HuH-7.5 (cell line): Measurements from ENCODE around the gene BPI.
"Not testable (repeated sequence)": the region's sequence is repeated elsewhere in the genome, so short reads cannot be mapped to it uniquely, and the experiment has no call there.

ENCODE experiments used
- DNase-seq: peaks from one replicate; pipeline ENCODE4 v3.0.0; 2011; ENCODE audit warnings: low spot score

BPI gene

DNA sequence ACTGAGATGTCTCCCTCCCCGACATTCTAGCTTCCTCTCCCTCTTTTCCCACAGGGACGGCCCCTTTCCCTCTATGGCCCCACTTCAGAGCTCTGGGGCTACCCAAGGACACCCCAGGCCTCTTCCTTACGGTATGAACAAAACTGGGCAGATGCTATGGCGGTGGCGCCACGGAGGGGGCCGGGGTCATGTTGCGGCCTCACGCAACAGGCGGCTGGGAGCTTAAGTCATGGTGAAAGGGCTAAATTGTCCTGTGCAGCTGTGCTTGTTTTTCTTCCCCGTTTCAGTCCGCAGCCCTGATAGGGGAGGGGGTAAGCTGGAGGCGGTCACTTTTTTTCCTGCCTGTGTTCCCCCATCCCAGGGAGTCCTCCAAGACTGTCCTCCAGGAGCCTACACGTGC is 25.8 kb upstream of the BPI start:
- DNase-seq: no peak

DNA sequence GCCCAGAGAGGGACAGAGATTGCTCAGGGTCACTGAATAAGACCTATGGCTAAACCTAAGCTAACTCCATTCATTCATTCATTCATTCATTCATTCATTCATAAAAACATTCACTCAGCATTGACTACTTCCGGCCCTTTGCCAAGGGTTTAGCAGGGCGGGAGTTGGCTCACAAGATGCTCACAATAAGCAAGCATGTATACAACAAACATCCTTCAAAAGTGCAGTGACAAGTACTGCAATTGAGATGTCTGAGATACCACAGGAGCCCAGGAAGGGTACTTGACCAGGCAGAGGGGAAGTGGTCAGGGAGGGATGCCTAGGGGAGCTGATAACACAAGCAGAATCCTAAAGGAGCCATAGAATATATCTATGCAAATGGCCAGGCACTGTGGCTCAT is 25.2 kb upstream of the BPI start:
- no peak for DNase-seq

DNA sequence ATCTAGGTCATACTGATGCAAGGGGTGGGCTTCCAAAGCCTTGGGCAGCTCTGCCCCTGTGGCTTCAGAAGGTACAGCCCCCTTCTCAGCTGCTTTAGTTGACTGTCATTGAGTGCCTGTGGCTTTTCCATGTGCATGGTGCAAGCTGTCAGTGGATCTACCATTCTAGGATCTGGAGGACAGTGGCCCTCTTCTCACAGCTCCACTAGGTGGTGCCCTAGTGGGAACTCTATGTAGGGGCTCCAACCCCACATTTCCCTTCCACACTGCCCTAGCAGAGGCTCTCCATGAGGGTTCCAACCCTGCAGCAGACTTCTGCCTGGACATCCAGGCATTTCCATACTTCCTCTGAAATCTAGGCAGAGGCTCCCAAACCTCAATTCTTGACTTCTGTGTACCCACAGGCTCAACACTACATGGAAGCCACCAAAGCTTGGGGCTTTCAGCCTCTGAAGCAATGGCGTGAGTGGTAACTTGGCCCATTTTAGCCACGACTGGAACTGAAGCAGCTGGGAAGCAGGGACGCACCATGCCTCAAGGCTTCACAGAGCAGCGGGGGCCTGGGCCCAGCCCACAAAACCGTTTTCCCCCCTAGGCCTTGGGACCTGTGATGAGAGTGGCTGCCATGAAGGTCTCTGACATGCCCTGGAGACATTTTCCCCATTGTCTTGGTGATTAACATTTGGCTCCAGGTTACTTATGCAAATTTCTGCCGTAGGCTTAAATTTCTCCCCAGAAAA is 22.6 kb upstream of the BPI start:
- not testable (repeated sequence) for DNase-seq

DNA sequence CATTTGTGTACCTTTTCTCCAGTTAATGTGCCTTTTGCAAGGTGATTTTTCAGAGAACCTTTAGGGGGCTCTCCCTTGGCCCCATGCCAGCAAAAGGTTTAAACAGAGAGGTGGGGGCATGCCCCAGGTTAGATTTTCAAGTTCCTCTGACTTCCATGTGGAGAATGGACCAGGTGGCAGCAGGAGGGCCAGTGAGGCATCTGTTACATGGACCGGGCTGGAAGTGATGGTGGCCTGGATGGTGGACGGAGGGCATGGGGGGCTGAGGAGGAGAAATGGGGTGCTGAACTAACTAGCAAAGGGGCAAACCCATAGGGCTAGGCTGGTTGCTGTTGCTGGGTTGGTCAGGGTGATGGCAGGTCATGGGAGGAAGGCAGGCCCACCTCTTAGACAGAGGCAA is 20.7 kb upstream of the BPI start:
- no peak for DNase-seq

DNA sequence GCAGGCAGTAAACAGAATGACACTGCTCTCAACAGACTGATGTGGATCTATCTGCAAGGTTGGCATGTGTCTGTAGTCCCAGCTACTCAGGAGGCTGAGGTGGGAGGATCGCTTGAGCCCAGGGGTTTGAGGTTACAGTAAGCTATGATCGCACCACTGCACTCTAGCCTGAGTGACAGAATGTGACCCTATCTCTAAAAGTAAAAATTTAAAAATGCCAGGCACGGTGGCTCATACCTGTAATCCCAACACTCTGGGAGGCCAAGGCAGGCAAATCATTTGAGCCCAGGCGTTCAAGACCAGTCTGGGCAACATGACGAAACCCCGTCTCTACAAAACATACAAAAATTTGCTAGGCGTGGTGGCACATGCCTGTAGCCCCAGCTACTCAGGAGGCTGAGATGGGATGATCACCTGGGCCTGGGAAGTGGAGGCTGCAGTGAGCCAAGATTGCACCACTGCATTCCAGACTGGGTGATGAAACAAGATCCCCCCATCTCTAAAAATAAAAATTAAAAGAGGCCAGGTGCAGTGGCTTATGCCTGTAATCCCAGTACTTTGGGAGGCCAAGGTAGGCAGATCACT is 19.8 kb upstream of the BPI start:
- not testable (repeated sequence) for DNase-seq

DNA sequence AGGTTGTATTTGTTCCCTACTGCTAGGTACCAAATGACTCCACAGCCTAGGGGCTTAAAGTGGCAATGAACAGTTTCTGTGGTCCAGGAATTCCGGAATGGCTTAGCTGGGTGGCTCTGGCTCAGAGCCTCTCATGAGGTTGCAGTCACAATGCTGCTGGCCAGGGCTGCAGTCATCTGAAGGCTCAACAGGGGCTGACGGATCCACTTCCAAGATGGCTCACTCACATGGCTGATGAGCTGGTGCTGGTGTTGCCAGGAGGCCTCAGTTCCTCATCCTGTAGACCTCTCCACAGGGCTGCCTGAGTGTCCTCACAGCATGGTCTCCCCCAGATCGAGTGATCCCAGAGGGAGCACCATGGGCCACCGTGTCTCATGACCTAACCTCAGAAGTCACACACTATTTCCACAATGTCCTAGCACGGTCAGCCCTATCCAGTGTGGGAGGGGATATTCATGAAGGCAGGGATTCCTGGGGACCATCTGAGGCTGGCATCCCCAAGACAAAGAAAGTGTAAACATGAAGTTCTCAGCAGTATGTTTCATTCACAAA is 19.0 kb upstream of the BPI start:
- DNase-seq: no peak

DNA sequence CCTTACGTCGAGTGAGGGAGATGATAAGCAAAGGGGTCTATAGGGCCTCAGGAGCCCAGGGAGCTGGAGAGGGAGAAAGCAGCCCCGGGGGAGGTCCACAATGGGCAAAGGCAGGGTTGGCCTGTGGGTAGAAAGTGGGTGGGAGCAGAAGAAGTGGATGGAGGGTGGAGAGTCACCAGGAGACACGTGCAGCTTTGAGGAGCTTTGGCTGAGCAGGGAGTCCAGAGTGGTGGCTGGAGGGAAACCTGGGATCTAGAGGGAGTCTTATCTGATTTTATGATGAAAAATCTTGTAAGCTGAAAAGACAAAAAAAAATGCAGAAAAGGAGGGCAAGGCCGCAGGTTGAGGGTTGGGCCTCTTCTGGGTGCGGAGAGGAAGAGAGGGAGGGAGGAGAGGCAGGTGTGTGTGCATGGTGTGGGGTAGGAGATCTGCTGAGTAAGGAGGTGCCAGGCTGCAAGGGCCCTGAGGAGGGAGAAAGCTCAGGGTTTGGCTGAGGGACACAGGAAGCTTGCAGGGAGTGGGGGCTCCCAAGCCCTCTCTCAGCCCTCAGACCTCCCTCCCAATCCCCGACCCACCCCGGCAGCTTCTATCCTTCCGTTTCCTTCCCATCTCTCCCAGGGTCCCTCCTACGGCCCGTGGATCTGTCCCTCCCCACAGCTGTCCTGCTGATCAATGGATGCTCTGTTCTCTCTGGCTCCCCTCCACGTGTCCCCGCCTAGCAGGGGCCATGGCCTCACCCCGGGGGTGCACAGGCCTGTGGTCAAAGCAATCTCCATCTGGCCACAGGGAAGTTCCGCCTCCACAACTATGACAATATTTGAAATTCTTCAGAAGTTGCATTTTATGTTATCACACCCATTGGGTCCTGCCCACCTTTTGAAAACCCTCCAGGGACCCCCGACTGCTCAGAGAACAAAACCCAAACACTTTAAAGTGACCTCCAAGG is 17.1 kb upstream of the BPI start:
- no peak for DNase-seq

DNA sequence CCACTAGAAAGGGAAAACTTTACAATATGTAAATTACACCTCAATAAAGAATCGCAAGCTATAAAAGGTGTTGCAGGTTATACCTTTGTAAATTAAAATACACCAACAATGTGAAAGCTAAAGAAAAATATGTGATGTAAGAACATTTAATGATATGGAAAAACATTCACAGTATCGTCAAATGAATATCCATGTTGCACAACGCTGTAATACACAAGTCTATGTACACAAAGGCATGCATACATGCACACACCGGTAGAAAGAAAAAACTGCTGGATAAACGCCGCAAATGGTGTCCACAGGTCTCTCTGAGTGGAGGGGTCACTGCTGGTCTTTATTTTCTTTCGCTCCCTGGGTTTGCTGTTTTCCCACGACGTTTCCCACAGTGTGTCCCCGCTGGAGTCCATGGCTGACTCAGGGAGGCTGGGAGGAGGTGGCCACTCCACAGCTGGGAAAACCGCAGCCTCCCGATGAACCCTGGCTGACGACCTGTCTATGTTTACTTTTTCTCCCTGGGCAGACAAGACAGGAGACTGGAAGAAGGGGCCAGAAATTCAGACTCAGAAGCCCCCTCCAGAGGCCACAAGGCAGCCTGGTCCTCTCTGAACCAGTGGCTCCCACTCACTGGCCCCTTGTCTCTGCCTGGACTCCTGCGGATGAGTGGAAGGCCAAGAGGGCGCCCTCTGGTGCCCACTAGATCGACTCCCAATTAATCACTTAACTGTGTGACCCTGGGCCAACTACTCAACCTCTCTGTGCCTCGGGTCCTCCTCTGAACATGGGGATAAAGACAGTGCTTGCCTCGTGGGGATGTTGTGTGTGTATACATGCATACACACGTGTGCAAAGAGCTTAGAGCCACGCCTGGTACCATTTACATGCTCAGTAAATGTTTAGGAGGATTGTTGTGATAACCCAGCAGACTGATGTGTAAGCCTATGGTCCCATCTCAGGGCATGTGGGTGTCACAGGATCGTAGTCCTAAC is 12.8 kb upstream of the BPI start:
- peak; percentile 61 for DNase-seq

DNA sequence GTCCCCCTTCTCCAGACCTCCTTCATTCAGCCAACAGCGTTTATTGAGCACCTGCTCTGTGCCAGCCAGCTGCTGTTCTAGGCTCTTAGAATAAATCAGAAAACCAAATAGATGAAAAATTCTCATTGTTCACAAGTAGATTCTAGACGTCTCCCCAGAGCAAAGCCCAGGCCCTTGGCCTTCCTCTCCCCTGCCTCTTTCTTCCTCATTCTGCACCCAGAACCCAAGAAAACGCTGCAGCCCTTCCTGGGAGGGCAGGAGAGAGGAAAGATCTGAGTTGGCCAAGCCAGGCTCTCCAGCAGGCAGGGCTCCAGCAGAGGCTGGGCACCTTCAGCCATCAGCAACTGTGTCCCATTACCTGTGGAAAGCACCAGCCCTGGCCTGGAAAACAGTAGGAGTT is 12.0 kb upstream of the BPI start:
- no peak for DNase-seq

DNA sequence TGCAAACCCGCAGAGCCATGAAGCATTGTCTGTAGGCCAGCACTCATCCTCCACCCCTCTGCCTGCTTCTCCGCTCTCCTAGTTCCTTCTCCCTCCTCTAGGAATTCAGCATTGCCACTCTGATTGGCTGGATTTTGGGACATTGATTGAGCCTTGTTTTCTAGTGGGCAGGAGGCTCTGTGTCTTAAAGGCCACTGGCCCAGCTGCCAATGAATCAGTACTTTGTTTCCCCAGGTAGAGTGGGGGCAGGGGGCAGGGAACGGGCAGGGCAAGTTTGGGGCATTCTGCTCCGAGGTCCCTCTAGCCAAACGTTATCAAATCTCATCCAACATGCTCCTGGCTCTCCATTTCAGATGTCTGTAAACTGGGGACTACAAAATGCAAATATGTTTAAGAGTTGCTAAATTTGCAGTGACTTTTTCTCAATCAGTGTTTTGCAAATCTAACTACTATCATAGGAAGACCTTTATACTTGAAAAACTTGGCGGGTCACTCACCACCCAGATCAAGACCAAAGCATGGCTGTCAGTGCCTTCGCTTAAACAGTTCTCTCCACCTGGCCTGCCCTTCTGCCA is 10.4 kb upstream of the BPI start:
- DNase-seq: no peak

DNA sequence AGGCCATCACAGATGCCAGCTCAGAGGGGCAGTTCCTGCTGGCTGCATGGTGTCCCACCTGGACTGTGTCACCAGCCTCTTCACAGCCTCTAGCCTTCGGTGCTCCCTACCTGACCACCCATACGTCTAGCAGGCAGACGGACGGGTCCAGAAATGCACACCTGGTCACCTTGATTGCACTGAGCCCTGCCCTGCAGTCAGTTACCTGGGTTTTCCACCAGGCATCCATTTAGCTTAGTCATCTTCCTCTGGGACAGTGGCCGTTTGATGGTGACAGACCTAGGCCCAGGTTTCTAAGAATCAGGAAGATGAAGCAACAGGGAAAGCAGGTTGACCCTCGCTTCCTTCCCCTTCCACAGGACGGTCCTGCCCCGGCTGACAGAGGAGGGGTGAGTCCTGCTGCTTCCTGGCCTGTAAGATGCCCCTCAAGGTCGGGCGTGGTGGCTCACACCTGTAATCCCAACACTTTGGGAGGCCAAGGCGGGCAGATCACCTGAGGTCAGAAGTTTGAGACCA is 9.8 kb upstream of the BPI start:
- no peak for DNase-seq

DNA sequence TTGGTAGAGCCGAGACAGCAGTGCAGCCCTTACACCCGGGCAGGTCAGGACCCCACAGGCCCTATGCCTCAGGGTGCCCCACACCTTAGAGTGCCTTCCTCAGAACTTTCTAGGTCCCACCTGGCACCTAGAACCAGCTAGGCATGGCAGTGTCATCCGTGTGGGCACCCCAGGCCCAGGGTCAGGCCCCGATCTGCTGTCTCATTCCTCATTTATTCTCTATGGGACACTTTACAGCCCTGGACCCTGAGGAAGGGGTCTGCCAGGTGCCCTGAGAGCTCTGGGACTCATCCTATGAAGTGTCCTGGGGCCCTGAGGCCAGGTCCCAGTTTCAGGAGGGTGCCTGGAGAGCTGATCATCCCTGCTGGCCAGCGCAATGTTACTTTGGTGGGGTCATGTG is 8.1 kb upstream of the BPI start:
- no peak for DNase-seq

DNA sequence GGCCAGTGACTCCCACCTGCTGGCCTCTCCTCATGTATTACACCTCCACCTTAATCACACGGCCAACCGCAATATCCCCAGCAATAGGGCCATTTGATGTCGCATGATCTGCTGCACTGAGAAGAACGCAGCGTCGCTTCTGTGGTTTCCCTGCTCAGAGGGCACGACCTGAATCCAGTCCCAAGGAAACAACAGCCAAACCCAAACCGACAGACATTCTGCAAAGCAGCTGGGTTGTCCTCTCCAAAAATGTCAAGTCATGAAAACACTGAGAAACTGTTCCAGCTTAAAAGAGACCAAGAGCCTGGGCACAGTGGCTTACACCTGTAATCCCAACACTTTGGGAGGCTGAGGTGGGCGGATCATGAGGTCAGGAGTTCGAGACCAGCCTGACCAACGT is 7.5 kb upstream of the BPI start:
- DNase-seq: no peak

DNA sequence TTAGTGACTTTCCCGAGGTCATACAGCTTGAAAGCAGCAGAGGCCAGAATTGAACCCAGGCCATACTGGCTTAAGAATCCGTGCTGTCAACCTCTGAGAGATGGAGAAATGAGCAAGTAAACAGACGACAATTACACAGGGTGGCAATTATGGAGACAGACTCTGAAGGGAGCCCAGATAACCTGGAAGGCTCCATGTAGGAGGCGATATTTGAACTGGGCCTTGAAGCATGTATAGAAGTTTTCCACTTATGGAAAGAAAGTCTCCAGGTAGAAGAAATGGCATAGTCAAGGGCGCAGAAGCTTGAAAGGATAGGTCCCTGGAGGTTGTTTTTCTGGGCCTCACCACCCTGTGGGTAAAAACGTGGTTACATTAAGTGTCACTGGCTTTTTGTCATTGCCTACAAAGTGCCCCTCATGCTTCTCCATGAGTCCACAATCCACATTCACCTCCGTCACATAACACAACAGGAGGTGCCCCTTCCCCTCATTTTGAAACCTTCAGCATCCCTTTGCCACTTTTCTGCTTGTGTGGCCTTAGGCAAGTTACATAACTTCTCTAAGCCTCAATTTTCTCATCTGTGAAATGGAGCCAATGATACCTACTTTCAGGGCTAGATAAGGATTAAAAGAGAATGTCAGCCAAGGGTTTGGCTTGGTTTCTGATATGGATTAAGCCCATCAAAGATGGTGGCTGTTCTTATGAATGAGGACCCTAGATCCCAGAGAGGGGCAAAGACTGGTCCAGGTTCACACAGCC is 5.9 kb upstream of the BPI start:
- no peak for DNase-seq

DNA sequence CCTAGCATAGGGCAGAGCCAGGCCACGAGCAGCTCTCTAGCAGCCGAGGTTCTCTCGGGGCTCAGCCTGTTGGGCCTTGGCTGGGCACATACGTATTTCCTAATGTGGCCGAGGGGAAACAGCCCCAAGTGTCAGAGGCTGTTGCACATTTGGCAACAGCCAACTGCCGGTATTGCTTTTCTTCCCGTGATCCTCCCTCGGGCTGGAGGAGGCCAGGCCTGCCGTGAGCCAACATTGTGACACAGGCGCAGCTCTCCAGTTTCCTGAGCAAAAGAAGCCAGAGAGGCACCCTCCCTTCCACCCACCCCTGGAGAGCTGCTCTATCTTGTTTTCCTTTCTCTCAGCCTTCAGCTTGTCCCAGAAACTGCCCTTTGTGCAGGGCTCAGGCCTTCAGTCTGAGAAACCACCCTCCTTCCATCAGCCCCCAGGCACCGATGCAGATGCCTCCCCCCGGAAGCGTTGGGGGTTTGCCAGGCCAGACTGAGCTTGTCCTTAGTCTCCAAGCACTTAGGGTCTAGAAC is 5.1 kb upstream of the BPI start:
- DNase-seq: no peak

DNA sequence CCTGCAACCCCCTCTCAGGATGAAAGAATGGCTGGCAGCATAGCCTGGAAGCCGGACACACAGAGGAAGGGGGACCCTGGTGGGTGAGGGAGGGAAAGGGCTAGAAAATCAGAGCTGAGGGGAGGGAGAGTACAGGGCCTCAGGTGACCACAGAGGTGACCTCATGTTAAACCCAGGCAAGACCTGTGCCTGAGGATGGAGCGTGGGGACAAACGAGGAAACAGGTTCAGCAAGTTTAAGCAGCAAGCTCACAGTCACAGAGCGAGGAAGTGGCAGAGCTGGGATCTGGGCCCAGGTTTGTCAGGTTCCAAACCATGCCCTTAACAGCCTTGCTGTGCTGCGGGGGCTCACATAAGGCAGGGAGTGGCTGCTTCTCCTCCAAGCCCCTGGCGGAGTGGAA is 4.0 kb upstream of the BPI start:
- peak; percentile 19 for DNase-seq

DNA sequence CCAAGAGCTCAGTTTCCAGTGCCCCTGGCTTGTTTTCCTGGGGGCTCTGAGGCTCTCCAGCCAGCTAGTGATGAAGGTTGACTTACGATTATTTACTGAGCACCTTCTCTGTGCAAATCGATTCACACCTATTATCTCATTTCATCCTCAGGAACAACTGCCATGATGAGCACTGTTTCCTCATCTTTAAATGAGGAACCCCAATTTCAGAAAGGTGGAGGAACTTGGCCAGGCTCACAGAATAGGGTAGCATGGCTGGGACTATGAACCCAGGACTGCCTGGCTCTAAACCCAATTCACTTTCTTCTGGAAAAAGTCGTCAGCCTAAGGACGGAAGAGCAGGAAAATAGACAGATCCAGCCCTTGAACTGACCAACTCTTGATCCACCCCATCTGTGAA is 3.5 kb upstream of the BPI start:
- DNase-seq: no peak

DNA sequence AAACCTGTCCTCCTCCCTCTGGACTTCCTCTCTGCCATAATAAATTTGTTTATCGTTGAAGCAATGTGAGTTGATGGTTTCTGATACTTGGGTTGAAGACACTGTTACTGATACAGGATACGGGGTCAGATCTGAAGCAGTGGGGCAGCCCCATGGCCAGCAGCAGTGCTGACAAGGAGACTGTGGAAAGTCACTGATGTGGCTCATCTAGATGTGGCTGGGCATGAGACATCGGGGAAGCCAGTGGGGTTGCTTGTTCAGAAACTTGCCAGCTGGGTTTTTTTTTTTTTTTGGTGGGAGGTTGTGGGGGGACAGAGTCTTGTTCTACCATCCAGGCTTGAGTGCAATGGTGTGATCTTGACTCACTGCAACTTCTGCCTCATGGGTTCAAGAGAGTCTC is 2.6 kb upstream of the BPI start:
- DNase-seq: no peak

DNA sequence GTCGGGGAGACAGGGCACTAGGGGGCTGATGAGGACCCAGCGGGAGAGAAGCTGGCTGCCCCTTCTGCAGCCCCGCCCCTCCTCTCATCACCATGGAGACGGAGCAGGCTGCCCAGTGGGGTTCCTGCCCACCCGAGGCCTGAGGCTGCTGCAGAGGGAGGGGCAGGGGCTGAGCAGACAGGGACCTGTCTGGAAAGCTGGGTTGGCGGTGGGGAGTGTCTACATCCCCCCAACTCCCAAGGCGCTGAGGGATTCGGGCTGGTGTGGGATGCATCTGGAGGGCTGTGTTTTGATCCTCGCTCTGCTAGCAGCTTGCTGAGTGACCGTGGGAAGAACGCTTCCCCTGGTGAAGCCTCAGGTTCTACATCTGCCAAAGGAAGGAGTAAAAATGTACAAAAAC is 1.2 kb upstream of the BPI start:
- no peak for DNase-seq
